Panc1 (cell line): ENCODE measurements around the gene FPR1.

Source experiments
- CTCF ChIP-seq: fragments of 450-650 bp; IDR thresholded peaks from 2 replicates; pipeline ENCODE4 v1.5.1; 2017; ENCODE audit warnings: mild to moderate bottlenecking
- POLR2AphosphoS5 ChIP-seq: IDR thresholded peaks from 2 replicates; pipeline ENCODE4 v1.6.1; 2012; ENCODE audit warnings: mild to moderate bottlenecking, low read depth, low read length, moderate library complexity
- REST ChIP-seq, 2 experiments: IDR thresholded peaks; 2 replicates each; pipeline ENCODE4 v1.6.1; 2011 to 2012; ENCODE audit warnings: low read depth in 2 of 2, control low read depth in 1 of 2, low read length in 1 of 2, mild to moderate bottlenecking in 1 of 2, moderate library complexity in 1 of 2; ENCODE audit not compliant: insufficient read depth in 1 of 2
- SIN3A ChIP-seq: IDR thresholded peaks from 2 replicates; pipeline ENCODE4 v1.6.1; 2012; ENCODE audit warnings: low read depth, mild to moderate bottlenecking, low read length, moderate library complexity, borderline replicate concordance; ENCODE audit not compliant: insufficient read depth
- TCF7L2 ChIP-seq: IDR thresholded peaks from 2 replicates; pipeline ENCODE4 v1.6.1; 2011; ENCODE audit warnings: mild to moderate bottlenecking, low read depth, low read length, inconsistent platforms

DNA sequence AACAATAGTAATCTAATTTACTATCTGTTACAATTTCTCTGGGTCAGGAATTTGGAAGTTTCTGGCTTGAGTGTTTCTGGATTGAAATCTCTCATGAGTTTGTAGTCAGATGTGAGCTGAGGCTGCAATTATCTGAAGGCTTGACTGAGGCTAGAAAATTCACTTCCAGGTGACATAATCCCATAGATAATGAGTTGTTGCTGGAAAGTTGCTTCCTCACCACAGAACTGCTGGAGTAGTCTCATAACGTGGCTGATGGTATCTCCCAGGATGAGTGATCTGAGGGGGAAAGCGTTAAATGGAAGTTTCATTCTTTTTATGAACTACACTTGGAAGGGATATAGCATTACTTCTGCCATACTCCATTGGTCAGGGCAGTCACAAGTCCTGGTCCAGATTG is 28.0 kb upstream of the FPR1 start:
- TF ChIP-seq CTCF, result no peak
- no peak for TF ChIP-seq REST (IDR thresholded peaks at IDR 0.05; ENCODE audit: insufficient read depth in 1 of 2, low read depth in 2 of 2, low read length in 1 of 2)
- no peak for TF ChIP-seq POLR2AphosphoS5
- no peak for TF ChIP-seq SIN3A
- no peak for TF ChIP-seq TCF7L2
